ENCODE results near the gene CFI.

The CFI gene

GRCh38 chr4:109721033-109721432 lies 80.8 kb downstream of the CFI start:
- no peak overlapping the region for H3K4me3 ChIP-seq (ENCODE audit: low read depth, low read length)
- TF ChIP-seq CTCF (IDR thresholded peaks at IDR 0.05; ENCODE audit: low read depth, low read length) = no peak

GRCh38 chr4:109719604-109720003 lies 82.2 kb downstream of the CFI start:
- H3K4me3 ChIP-seq (ENCODE audit: low read depth, low read length) = no peak overlapping the region
- no peak for TF ChIP-seq CTCF (IDR thresholded peaks at IDR 0.05; ENCODE audit: low read depth, low read length)

- no peak for TF ChIP-seq CTCF (IDR thresholded peaks at IDR 0.05; ENCODE audit: low read depth, low read length)
- H3K4me3 ChIP-seq (ENCODE audit: low read depth, low read length) = no peak overlapping the region
Observed at GRCh38 chr4:109718759-109719158, 83.0 kb downstream of the CFI start.

- TF ChIP-seq CTCF (IDR thresholded peaks at IDR 0.05; ENCODE audit: low read depth, low read length) = no peak
- H3K4me3 ChIP-seq (ENCODE audit: low read depth, low read length) = no peak overlapping the region
Observed at GRCh38 chr4:109713500-109713899, 88.3 kb downstream of the CFI start.

GRCh38 chr4:109708990-109709389 lies 92.8 kb downstream of the CFI start:
- no peak for TF ChIP-seq CTCF (IDR thresholded peaks at IDR 0.05; ENCODE audit: low read depth, low read length)
- no peak overlapping the region for H3K4me3 ChIP-seq (ENCODE audit: low read depth, low read length)

GRCh38 chr4:109708435-109708834 lies 93.4 kb downstream of the CFI start:
- TF ChIP-seq CTCF (IDR thresholded peaks at IDR 0.05; ENCODE audit: low read depth, low read length) = no peak
- no peak overlapping the region for H3K4me3 ChIP-seq (ENCODE audit: low read depth, low read length)

- TF ChIP-seq CTCF (IDR thresholded peaks at IDR 0.05; ENCODE audit: low read depth, low read length) = no peak
- H3K4me3 ChIP-seq (ENCODE audit: low read depth, low read length) = peak overlapping the region; percentile 81
Observed at GRCh38 chr4:109703664-109704361, 98.0 kb downstream of the CFI start.
